Raji (cell line): ENCODE results near the gene RPS23.
A peak's percentile ranks its signal among the peaks of the same experiment; 100 is the strongest.

Experiments used
- POLR2A ChIP-seq: IDR thresholded peaks from 2 replicates; pipeline ENCODE4 v1.6.1; 2011; ENCODE audit warnings: low read depth, low read length, control low read depth; ENCODE audit not compliant: insufficient read depth

The RPS23 gene

DNA sequence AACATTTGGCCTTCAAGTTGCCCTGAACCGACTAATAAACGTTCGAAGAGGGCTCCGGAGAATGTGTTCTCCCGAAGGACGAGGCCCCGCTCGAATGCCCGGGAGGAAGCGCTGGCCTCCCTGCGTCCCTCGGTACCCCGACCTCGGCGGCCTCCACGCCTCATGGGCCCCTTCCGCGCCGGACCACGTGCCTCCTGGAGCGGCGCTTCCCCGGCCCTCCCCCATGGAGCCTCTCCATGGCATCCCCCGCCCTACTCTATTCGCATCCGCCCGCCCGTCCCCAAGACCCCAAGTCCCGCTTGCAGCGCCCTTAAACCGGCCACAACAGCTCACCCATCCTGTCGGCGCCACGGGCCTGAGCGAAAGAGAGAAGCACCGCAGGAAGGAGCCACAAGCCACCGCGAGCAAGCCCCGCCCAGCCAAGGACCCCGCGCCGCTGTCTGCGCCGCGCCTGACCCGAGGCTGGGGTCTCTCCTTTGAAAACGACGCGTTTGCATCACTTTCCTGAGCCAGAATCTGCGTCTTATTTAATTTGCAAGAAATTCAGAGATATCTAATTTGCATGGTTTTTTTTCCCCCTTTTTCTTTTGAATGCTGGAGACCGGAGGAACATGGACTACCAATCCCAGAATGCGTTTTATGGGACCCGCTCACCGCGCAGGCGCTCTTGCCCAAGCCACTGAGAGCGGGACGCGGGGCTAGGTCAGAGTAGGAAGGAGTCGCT is at the start of gene RPS23:
TSS of gene RPS23 (minus strand) at position 368 of the 724 bp plus-strand sequence. CDS start at position 337, 31 bp downstream.
- TF ChIP-seq POLR2A = peak; percentile 85

DNA sequence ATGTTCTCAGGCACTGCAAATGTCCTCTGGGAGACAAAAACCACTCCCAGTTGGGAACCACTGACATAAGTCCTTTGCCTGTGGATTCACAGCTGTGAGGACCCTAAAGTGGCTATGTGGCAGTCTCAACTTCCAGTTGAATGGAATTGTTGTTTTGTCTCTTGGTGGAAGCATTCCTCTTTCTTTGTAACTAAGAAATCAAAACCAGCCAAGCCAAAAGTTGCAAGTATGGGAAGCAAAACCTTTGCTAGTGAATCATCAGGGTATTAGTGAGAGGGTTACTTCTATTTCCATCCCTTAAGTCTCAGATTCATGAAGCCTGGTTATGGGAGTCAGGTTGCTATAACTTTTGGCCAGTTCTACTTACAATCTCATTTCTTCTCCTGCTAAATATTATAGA is 49.8 kb upstream of the RPS23 start:
- no peak for TF ChIP-seq POLR2A

DNA sequence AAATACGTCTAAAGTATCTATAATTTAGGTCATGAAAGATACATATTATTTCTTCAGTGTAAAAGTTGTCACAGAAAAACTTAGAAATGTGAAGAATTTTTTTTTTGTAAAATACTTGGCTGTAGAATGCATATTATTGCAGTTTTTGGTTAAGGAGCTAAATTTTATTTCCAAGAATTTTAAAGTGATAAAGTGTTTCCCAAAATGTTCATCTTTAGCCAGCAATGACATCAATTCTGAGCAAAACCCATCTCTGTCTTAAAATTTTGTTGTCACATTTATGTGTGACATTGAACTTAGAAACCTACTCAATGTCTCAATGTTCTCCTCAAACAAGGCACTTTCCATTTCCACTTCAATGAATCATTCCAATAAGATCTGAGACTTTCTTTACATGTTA is 47.8 kb upstream of the RPS23 start:
- no peak for TF ChIP-seq POLR2A

DNA sequence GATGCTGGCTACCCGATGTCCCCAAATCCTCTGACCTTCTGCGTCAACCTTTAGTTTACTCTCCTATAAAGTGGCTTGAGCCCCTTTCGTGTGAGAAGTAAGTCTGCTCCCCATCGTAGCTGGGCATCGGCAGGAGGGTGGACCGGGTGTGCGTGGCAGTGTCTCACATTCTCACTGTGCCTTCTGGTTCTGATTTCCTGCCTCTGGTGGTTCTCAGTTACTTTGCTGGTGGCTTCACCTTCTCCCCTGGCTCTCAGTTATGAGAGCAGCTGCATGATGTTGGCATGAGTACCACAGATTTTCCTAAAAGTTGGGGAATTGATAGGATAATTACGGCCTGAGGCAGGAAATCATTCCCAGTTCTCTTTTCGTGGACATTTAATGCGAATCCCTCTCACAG is 47.0 kb upstream of the RPS23 start:
- TF ChIP-seq POLR2A = no peak

DNA sequence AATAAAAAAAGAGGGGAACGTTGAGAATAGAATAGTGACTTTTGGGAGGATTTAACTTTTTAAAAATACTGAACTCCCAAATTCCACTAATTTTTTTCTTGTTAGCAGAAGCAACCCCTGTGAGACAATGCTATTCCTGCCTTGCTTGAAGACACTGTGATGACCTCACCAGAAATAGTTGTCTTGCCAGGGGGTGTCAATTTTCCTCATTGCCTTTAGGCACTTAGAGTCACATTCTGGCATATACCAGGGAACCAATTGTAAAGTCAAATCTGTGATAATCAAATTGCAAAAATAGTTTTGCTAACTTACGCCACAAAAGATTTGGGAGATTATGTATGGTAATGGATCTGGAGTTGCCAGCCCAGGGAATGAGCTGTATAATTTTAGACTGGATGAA is 42.8 kb upstream of the RPS23 start:
- no peak for TF ChIP-seq POLR2A

DNA sequence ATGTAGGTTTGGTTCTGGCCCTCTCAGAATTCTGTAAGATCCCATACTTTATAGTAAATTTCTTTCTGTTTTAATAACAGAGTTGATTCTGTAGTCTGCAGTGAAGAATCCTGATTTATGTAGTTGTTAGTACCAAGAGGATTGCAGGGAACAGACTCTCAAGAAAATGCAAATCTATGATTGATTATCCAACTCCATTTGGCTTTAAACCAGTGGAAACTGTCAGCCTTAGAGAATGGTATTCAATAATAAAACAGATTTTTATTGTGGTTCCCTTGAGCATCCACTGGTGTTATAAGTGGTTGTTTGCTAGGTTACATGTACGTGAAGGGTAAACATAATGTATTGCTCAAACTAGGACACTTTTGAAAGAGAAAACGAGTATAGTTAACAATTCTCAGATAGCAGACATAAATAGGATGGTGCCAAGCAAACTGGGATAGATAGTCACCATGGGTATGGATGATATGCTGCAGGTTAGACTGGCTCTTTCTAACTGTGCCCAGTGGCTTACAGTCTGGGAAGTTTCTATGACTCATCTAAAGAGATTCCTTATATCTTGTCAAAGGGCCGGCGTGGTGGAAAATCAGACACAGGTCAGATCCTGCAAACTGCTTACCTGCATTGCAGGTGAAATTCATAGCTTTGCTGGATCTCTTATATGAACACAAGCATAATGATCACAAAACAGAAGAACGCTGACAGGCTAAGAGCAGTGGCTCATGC is 41.7 kb upstream of the RPS23 start:
- no peak for TF ChIP-seq POLR2A

DNA sequence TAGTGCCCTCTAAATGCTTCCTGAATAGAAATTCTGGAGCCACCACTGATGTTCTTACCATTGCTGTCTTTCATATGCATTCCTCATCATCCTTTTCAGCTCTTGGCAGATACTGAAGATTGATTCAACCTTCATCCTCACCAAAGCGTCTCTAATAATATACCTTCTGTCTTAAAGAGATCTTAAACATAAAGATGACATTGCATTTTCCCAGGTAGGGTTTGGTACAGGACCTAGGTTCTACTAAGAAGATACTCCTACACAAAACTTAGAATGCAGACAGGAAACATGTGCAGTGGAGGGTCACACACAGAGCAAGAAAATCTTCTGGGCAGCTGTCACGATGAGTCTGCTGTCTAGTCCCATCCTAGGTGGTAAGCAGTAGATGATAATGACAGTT is 41.0 kb upstream of the RPS23 start:
- TF ChIP-seq POLR2A = no peak

DNA sequence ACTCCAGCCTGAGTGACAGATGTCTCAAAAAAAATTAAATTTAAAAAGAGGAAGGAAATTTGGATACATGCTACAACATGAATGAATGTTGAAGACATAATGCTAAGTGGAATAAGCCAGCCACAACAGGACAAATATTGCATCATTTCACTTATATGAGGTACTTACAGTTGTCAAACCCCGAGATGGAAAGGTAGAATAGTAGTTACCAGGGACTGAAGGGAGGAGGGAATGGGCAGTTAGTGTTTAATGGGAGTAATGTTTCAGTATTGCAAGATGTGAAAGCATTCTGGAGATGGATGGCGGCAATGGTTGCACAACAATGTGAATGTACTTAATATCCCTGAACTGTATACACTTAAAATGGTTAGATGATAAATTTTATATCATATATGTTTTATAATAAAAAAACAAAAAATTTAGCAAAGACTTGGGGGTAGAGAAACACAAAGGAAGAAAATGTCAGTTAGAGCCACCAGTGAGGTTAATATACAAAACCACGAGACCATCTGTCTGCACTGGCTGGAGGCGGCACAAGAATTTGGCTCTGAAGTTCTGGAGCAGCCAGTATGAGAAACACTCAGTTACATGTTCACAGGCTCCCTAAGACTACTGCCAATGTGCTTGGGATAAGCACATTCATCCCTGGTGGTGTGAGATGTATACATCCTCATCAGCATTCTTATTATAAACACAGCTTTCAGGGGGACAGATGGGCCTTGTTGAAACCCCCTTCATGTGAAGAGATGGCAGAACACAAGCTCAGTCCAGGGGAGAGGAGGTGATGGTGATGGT is 37.0 kb upstream of the RPS23 start:
- no peak for TF ChIP-seq POLR2A

DNA sequence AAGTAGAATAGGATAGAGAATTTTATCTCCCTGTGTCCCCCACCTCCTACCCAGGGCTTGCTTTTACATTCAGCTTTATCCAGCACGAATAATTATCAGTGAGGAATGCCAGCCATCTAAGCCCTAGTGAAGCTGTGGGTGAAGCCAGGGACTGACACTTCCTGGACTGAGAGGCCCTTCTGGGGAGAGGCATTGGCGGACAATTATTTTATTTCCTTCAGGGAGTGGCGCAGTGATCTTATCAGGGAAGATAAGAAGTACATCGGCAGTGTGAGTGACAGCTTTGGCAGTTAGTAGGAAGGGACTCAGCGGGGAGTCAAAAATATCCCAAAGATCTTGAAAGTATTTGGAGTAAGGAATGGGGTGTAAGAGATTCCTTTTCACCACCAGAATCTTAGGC is 34.9 kb upstream of the RPS23 start:
- no peak for TF ChIP-seq POLR2A

DNA sequence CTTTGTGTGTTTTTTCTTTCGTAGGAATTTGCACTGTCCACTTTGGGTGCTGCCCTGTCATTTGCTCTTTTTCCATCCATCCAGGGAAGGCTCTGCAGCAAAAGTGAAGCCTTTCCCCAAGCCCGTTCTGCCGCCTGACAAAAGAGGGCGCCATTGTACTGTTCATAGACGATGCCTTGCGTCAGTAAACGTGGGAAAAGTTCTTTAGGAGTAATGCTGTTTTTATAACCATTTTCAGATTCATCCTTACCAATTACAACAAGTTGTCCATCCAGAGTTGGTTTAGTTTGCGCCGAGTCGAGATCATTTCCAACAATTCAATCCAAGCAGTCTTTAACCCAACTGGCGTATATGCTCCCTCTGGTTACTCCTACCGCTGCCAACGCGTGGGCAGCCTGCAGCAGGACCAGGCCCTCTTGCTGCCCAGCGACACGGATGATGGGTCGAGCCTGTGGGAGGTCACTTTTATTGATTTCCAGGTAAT is 34.3 kb upstream of the RPS23 start:
- no peak for TF ChIP-seq POLR2A

DNA sequence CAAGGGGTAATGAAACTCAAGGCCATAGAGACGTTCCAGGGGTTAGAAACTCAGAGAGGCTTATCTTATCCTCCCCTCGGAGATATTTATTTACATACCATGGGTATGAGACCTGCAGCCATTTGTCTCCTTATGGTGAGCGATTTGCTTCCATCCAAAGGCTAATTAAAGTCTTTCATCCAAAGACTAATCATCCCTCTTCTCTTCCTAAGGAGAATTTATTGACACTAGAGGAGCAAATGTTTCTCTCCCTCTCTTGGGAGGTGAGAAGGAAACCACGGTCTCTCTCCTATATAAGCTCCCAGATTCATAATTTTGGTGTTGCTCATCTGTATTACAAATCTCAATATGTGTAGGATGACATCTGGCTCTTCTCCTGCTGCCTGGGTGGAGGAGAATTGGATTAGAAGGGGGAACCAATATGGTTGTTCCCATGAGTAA is 31.0 kb upstream of the RPS23 start:
- no peak for TF ChIP-seq POLR2A

DNA sequence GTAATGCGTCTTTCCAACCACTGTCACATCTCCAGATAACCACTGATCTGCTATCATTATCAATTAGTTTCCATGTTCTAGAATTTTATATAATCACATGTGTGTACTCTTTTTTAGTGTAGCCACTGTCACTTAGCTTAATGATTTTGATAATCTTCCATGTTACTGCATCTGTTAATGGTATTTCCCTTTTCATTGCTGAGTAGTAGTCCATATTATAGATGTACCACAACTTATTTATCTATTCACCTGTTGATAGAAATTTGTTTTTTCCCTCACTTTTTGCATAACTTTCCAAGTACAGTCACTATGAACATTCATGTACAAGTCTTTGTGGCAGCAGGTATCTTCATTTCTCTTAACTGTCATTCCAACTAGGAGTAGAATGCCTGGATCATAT is 30.3 kb upstream of the RPS23 start:
- TF ChIP-seq POLR2A = no peak

DNA sequence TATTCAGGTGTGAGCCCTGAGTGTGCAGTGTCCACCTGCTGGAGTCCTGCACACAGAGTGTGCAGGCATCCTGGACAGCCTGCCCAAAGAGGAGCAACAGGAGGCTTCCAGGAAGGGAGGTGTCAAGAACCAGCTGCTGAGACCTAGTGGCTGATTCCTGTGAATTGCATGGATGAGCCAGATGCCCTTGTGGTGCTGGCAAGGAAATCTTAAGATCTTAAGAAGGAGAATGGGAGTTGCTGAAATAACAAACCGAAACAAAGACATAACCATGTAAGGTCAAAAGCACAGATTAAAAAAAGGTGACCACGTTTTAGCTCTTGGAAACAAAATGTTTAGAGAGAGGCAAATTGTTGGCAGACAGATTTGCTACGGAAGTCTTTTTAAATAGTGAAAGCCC is 29.3 kb upstream of the RPS23 start:
- TF ChIP-seq POLR2A = no peak

DNA sequence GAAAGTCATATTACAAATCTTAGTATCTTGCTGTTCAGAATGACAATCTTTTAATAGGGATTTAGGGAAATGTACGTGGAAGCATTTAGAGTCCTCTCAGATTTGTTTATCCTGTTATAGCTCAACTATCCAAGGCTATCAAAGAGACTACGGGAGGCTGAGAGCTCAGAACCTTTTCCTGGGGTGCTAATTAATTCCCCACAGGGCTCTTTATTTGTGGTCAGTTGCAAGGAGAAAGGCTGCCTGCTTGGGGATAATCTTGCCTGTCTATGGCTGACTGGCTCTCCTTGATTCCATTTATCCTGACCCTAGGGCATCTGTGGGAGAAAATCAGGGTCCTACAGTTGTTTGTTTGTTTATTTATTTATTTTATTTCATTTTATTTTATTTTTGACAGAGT is 28.0 kb upstream of the RPS23 start:
- no peak for TF ChIP-seq POLR2A

DNA sequence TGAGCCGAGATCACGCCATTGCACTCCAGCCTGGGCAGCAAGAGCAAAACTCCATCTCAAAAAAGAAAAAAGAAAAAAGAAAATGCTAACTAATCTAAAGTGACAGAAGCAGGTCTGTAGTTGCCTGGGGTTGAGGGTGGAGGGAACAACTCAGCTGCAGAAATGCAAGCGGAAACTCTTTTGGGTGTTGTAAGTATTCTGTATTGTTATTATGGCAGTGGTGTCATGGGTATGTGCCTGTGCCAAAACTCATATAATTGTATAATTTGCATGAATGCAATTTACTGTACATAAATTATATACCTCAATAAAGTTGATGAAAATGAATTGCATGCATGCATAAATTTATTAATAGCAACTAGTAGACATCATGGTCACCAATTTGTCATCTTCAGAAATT is 23.0 kb upstream of the RPS23 start:
- no peak for TF ChIP-seq POLR2A

DNA sequence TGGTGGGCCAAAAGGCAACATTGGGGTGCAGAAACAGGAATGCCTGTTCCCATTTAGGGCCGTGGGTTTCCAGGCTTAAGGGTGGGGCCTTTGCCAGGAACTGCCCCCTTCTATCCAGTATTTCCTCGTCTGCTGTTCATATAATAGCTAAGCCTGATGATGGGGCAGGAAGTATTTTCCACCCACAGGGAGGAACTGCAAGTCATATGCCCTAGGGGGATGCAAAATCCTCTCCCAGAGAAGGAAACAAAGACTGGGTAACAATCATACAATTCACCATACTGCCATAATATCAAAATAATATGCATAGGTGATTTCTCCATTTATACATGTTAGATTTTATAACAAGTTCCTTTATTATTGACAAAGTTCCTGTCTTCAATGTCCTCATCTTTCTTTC is 20.5 kb upstream of the RPS23 start:
- TF ChIP-seq POLR2A = no peak
